Measurements from ENCODE around the gene ALOX15. TPM values are rescaled to one million over a fixed set of nuclear protein-coding genes. Genes with fewer than 3 reads are reported as not detected.

Gene ALOX15
- total RNA-seq, 1 experiment from 2014 or later = 1.8 TPM

DNA sequence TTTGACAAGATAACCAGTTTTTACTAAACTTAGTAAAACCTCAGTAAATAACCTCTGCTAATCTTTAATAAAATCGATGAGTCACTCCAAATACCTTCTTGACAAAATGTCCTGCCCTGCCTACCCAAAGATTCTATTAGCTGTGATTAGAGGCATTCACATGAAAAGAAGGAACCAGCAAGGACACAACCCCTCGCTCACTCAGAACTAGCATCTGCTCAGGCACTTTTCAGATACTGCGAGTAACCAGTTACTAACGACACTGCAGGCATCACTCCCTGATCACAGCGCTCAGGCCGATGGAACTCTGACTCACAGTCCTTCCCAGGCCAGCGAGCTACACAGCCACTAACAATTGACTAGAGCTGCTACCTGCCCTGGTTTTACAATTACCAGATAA, 38.2 kb upstream of the ALOX15 start:
- Histone ChIP-seq H3K79me2 (ENCODE audit: low read depth) (no peaks in the 10 kb centered on the region; the same call in 1 of the 2 replicates), H3F3A (ENCODE audit: insufficient read depth, low read depth) (peaks cover 44% of the 10 kb centered on the region), H3K9me3 (ENCODE audit: insufficient read depth, low read depth) (no peaks in the 10 kb centered on the region), H3K27ac (peak overlapping the region; percentile 60), H3K9me2 (ENCODE audit: insufficient read depth) (no peaks in the 10 kb centered on the region), H3K4me1 (replicated peaks; ENCODE audit: insufficient read depth) (peaks cover 38% of the 10 kb centered on the region), H3K4me2 (peak overlapping the region; percentile 47), H3K36me3 (ENCODE audit: low read depth) (peaks cover 37% of the 10 kb centered on the region), H3K4me3 (no peak overlapping the region), H2AFZ (no peak overlapping the region), H4K20me1 (ENCODE audit: insufficient read depth) (peaks cover 52% of the 10 kb centered on the region), H3K27me3 (ENCODE audit: insufficient read depth, low read depth) (no peaks in the 10 kb centered on the region)
- TF ChIP-seq CTCF (conservative IDR thresholded peaks at IDR 0.05) = no peak
- no peak for TF ChIP-seq EZH2 (IDR thresholded peaks at IDR 0.05; ENCODE audit: low read depth)
- no TSS peak for BruUV-seq (replicated peaks)
- POLR2A ChIA-PET (ENCODE audit: unreplicated experiment) = interaction anchor here (0.5 to 0.7 kb wide), 5 partner anchors 31 to 354 kb away, joined by 3 to 6 read pairs (median 4); no protein-coding TSS in a partner anchor
- CTCF ChIA-PET = no interaction called here
- DNase-seq = peak; percentile 69 to 94
- intact Hi-C loops (cut with micrococcal nuclease; ENCODE audit: unreplicated experiment) = no loop called here

GRCh38 chr17:4678448-4679026, 37.1 kb upstream of the ALOX15 start:
- POLR2A ChIA-PET (ENCODE audit: unreplicated experiment) = interaction anchor here (0.6 to 0.7 kb wide), 2 partner anchors 9 to 39 kb away, joined by 4 read pairs; no protein-coding TSS in a partner anchor

DNA sequence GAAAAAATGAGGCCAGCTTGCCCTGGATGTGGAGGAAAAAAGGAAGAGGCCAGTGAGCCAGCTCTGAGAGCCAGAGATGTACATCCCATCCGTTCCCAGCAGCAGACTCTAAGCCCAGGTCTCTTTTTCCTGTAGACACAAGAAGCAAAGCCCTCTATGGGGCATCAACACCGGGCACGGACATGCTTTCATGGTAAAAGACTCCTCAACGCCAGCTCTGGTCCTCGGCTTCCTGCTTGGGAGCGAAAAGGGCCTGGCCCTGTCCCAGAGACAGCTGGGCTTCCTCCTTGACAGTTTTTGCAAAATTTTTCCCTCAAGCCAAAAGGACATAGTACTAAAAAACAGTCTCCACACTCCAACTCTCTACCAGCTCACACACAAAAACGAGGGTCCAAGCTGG, 35.3 kb upstream of the ALOX15 start:
- peaks cover 38% of the 10 kb centered on the region for H3K4me1 ChIP-seq (replicated peaks; ENCODE audit: insufficient read depth)
- H3F3A ChIP-seq (ENCODE audit: insufficient read depth, low read depth) = peaks cover 39% of the 10 kb centered on the region
- no peak for DNase-seq
- H3K27me3 ChIP-seq (ENCODE audit: insufficient read depth, low read depth) = no peaks in the 10 kb centered on the region
- H3K79me2 ChIP-seq (ENCODE audit: low read depth) = no peaks in the 10 kb centered on the region; the same call in 1 of the 2 replicates
- CTCF ChIA-PET = interaction anchor here (0.6 kb wide), 1 partner anchor 173 kb away, joined by 3 read pairs; no protein-coding TSS in a partner anchor
- TF ChIP-seq CTCF (conservative IDR thresholded peaks at IDR 0.05) (no peak), EZH2 (IDR thresholded peaks at IDR 0.05; ENCODE audit: low read depth) (no peak)
- no peaks in the 10 kb centered on the region for H3K9me2 ChIP-seq (ENCODE audit: insufficient read depth)
- H3K4me2 ChIP-seq = no peak overlapping the region
- intact Hi-C loops (cut with micrococcal nuclease; ENCODE audit: unreplicated experiment) = no loop called here
- H4K20me1 ChIP-seq (ENCODE audit: insufficient read depth) = peaks cover 51% of the 10 kb centered on the region
- H3K27ac ChIP-seq = no peak overlapping the region
- H3K36me3 ChIP-seq (ENCODE audit: low read depth) = peaks cover 25% of the 10 kb centered on the region
- H2AFZ ChIP-seq = no peak overlapping the region
- BruUV-seq (replicated peaks) = no TSS peak
- no peaks in the 10 kb centered on the region for H3K9me3 ChIP-seq (ENCODE audit: insufficient read depth, low read depth)
- H3K4me3 ChIP-seq = no peak overlapping the region
- POLR2A ChIA-PET (ENCODE audit: unreplicated experiment) = interaction anchor here (0.6 kb wide), 1 partner anchor 127 kb away, joined by 4 read pairs; no protein-coding TSS in a partner anchor

More at GRCh38 chr17:4678448-4679026, 37.1 kb upstream of the ALOX15 start:
- H3F3A ChIP-seq (ENCODE audit: insufficient read depth, low read depth) = peaks cover 41% of the 10 kb centered on the region
- peak overlapping the region; percentile 47 for H3K4me2 ChIP-seq
- CTCF ChIA-PET = interaction anchor here (0.6 kb wide), 1 partner anchor 37 kb away, joined by 3 read pairs; the partner anchor contains the start of gene ALOX15
- no peaks in the 10 kb centered on the region for H3K9me3 ChIP-seq (ENCODE audit: insufficient read depth, low read depth)
- no peak overlapping the region for H3K4me3 ChIP-seq
- peaks cover 38% of the 10 kb centered on the region for H3K4me1 ChIP-seq (replicated peaks; ENCODE audit: insufficient read depth)
- peaks cover 37% of the 10 kb centered on the region for H3K36me3 ChIP-seq (ENCODE audit: low read depth)
- no peaks in the 10 kb centered on the region for H3K27me3 ChIP-seq (ENCODE audit: insufficient read depth, low read depth)
- H2AFZ ChIP-seq = no peak overlapping the region
- H4K20me1 ChIP-seq (ENCODE audit: insufficient read depth) = peaks cover 51% of the 10 kb centered on the region
- no peaks in the 10 kb centered on the region; the same call in 1 of the 2 replicates for H3K79me2 ChIP-seq (ENCODE audit: low read depth)
- H3K27ac ChIP-seq = peak overlapping the region; percentile 60
- no peaks in the 10 kb centered on the region for H3K9me2 ChIP-seq (ENCODE audit: insufficient read depth)
- BruUV-seq (replicated peaks) = no TSS peak
- TF ChIP-seq EZH2 (IDR thresholded peaks at IDR 0.05; ENCODE audit: low read depth) = no peak
- TF ChIP-seq CTCF (conservative IDR thresholded peaks at IDR 0.05) = no peak
- intact Hi-C loops (cut with micrococcal nuclease; ENCODE audit: unreplicated experiment) = no loop called here
- peak; percentile 63 to 92 for DNase-seq

All from PC-9 (cell line).